HG03432 (cell line): ENCODE data around the gene PAXX.

Experiments used
- ATAC-seq: cut with Tn5 transposase; IDR thresholded peaks from one replicate; pipeline ENCODE4 v1.9.1; 2021; ENCODE audit warnings: mild to moderate bottlenecking, moderate library complexity; ENCODE audit not compliant: unreplicated experiment

PAXX gene

GRCh38 chr9:137015976-137016375 is 23.8 kb downstream of the PAXX start:
- ATAC-seq = no peak

- no peak for ATAC-seq
These were observed 24.2 kb downstream of the PAXX start for GRCh38 chr9:137016436-137016835.

GRCh38 chr9:137017071-137017470 is 24.8 kb downstream of the PAXX start:
- ATAC-seq = no peak

GRCh38 chr9:137017791-137018497 is 25.7 kb downstream of the PAXX start:
- ATAC-seq = no peak

- ATAC-seq = no peak
These were observed 26.7 kb downstream of the PAXX start for GRCh38 chr9:137018761-137019559.

- no peak for ATAC-seq
These were observed 27.9 kb downstream of the PAXX start for GRCh38 chr9:137019891-137020683.

GRCh38 chr9:137020771-137021567 is 28.7 kb downstream of the PAXX start:
- ATAC-seq = no peak

GRCh38 chr9:137021568-137021978 is 29.4 kb downstream of the PAXX start:
- no peak for ATAC-seq

GRCh38 chr9:137021979-137022661 is 29.9 kb downstream of the PAXX start:
- ATAC-seq = no peak

GRCh38 chr9:137022662-137023008 is 30.4 kb downstream of the PAXX start:
- ATAC-seq = no peak

- ATAC-seq = no peak
These were observed 30.9 kb downstream of the PAXX start for GRCh38 chr9:137023157-137023556.

GRCh38 chr9:137023583-137023991 is 31.4 kb downstream of the PAXX start:
- no peak for ATAC-seq

- ATAC-seq = no peak
These were observed 33.3 kb downstream of the PAXX start for GRCh38 chr9:137025517-137025966.

GRCh38 chr9:137026384-137026783 is 34.2 kb downstream of the PAXX start:
- no peak for ATAC-seq

GRCh38 chr9:137026828-137027227 is 34.6 kb downstream of the PAXX start:
- no peak for ATAC-seq

GRCh38 chr9:137027369-137028262 is 35.4 kb downstream of the PAXX start, which contains the start of gene ABCA2:
Gene ABCA2 (minus strand): TSS chr9:137028237. CDS start chr9:137028140, 97 bp downstream.
- no peak for ATAC-seq

GRCh38 chr9:137028263-137029057 is 36.2 kb downstream of the PAXX start:
- peak; percentile 33 for ATAC-seq
